ENCODE measurements around the gene PCBP3. TPM values are rescaled to one million over a fixed set of nuclear protein-coding genes. Genes with fewer than 3 reads are reported as not detected.

PCBP3 gene
- total RNA-seq, 1 experiment from 2014 or later = not detected

DNA sequence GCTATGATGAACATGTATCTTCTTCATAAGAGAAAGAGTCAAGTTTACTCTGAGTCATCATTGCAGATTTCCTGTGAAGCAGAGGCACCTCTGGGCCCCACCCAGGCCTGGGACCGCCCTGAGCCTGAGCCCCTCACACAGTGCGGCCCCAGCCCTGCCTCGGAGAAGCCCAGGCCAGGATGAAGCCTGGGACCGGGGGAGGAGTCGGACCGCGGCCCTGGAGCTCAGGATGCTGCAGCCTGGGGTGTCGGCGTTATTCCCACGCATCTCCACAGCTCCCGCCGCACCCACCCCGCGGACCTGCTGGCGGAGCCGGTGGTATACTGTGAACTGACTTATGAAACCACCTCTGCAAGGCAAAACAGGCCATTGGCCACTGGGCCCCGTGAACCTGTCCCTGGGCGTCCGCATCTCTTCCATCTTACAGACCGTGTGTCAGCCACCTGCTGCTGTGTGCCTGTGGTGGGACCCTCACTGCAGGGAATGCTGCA lies 335.7 kb downstream of the PCBP3 start:
- DNase-seq (ENCODE audit: low spot score) = no peak

DNA sequence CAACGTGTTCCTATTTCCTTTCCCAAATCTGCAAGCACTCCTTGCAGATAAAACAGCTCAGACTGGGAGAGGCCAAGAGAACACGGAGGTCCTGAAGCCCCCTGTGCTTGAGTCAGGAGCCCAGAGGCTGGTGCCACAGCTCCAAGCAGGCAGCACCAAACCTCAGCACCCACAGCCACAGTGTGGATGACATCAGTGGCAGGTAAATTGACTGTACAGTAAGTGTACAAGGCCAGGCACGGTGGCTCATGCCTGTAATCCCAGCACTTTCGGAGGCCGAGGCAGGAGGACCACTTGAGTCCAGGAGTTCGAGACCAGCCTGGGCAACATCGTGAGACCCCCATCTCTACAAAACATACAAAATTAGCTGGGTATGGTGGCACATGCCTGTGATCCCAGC lies 336.1 kb downstream of the PCBP3 start:
- no peak for DNase-seq (ENCODE audit: low spot score)

DNA sequence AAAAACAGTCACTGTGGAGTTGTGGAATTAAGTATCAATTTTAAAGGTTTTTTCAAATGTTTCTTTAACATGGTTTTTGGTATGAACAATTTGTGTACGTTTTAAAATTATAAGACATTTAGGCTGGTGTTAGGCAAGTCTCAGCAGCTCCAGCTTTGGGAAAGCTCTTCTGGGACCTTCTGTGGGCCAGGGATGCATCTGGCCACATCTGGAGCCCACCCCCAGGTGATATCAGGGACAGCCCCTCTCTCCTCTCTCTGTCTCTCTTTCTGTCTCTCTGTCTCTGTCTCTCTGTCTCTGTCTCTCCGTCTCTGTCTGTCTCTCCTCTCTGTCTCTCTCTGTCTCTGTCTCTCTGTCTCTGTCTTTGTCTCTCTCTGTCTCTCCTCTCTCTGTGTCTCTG lies 336.7 kb downstream of the PCBP3 start:
- DNase-seq (ENCODE audit: low spot score) = no peak

DNA sequence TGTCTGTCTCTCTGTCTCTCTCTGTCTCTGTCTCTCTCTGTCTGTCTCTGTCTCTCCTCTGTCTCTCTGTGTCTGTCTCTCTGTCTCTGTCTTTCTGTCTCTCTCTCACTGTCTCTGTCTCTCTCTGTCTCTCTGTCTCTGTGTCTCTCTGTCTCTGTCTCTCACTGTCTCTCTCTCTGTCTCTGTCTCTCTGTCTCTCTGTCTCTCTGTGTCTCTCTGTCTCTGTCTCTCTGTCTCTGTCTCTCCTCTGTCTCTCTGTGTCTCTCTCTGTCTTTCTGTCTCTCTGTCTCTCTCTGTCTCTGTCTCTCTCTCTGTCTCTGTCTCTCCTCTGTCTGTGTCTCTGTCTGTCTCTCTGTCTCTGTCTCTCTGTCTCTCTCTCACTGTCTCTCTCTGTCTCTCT lies 337.2 kb downstream of the PCBP3 start:
- DNase-seq (ENCODE audit: low spot score) = no peak

DNA sequence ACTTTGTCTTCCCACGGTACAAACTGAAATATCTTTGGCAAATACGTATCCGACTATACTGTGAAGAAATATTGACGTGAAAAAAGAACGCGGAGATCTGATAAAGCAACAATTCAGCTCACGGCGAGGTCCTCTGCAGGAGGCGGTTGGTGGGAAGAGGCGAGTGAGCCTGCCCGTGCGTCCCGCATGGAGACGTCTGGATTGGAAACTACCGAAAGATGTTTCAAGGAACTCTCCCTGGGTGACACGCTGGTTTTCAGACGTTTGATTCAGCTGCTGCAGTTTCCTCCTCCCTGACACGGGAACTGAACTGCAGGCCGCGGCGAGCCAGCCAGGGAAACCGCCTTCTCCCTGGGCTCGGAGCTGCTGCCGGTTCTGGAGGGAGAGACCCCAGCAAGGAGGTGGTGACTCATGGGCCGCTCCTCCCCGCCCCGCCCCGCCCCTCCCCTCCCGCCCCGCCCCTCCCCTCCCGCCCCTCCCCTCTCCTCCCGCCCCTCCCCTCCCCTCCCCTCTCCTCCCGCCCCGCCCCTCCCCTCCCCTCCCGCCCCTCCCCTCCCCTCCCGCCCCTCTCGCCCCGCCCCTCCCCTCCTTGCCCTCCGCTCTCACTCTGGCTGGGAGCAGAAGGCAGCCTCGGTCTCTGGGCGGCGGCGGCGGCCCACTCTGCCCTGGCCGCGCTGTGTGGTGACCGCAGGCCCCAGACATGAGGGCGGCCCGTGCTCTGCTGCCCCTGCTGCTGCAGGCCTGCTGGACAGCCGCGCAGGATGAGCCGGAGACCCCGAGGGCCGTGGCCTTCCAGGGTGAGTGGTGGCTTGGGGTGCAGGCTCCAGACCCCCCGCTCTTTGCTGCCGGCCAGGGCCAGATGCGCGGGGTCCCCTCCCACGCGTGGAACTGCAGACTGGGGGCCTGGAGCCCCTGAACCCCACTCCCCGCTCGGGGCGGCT lies 337.9 kb downstream of the PCBP3 start, which contains the start of gene COL6A1:
Gene COL6A1, plus strand, starts transcription at position 620 of the 941 bp plus-strand sequence. Its CDS starts 81 bp downstream, at position 701.
- peak; percentile 41 for DNase-seq (ENCODE audit: low spot score)

DNA sequence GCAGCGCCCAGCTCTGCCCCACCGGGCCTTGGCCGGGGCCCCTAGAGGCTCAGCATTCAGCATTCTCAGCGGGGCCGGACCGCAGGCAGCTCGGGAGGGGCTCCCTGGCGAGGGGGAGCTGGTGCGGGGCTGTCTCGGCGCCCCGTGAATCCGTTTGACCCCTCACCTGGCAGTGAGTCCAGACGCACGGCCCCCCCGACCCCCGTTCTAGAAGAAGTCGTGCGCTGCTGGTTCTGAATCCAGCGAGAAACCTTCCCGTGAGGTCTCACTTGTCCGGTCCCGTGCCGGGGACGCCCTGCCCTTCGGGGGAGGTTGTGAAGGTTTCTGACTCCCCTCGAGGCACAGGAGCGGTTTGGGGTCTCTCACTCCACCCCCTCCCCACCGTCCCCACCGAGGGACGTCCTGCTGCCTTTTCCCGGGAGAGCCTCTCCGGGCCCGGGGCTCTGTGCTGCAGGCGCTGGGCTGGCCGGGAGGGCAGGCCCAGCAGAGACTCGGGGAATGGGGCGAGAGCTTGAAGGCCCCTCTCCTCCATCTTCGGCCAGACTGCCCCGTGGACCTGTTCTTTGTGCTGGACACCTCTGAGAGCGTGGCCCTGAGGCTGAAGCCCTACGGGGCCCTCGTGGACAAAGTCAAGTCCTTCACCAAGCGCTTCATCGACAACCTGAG lies 338.7 kb downstream of the PCBP3 start:
- DNase-seq (ENCODE audit: low spot score) = no peak

DNA sequence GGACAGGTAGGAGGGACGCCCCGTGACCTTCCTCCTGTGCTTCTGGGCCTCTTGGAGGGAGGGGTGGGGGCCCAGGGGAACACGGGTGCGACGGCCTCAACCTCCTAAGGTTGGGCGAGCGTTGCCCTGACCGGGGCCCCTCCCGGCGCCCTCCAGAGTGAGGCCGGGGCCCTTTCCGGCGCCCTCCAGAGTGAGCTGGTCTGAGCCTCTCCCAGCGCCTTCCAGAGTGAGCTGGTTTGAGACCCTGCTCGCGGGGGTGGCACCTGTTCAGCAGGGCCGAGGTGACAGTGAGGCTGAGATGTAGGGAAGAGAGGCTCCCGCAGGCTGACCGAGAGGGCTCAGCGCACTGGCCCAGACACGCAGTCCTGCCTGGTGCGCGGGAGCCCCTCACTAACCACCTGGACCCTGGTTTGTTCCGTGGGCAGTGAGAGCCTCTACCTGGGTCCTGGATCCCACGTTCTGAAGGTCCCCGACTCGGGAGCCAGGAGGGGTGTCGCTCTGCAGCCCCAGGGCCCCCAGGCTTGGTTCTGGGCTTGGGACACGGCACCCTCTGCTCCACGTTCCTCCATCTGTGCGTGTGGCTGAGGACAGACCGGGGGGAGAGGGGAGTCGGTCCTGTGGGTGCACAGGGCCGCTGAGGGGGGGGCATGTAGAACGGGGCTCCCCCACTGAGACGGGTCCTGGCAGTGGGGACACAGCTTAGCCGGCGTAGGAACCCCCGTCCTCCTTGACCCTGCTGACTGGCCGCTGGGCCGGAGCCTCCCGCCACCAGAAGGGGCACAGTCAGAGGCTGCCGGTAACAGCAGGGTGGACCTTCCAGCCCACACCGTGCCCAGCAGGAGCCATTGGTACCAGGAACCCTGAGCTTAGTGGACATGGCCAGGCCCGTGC lies 339.5 kb downstream of the PCBP3 start:
- no peak for DNase-seq (ENCODE audit: low spot score)

DNA sequence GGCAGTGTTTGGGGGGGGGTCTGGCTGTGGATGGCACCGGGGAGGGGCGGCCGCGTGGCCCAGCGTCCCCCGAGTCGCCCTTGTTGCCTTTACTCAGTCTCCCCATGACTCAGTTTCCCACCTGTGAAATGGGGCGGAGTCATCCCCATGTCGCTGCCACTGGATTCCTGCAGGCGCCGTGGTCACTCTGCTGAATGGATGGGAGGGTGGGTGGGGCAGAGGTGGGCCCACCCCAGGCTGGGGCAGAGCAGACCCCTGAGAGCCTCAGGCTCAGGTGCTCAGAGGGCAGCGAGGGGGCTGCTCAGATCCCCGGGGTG lies 340.1 kb downstream of the PCBP3 start:
- DNase-seq (ENCODE audit: low spot score) = no peak

DNA sequence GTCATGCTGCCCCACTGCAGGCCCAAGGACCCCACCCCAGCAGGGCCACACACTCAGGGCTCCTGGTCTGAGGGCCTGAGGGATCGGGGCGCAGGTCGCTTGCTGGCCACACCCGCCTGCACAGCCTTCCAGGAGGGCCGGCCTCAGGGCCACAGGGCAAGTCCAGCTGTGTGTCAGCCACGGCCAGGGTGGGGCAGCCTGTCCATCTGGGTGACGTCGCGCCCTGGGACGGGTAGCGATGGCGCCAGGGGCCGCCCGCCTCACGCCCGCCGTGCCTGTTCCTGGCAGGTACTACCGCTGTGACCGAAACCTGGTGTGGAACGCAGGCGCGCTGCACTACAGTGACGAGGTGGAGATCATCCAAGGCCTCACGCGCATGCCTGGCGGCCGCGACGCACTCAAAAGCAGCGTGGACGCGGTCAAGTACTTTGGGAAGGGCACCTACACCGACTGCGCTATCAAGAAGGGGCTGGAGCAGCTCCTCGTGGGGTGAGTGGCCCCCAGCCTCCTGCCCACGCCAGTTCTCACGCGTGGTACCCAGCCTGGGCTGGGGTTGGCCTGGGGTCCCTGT lies 340.5 kb downstream of the PCBP3 start:
- no peak for DNase-seq (ENCODE audit: low spot score)

DNA sequence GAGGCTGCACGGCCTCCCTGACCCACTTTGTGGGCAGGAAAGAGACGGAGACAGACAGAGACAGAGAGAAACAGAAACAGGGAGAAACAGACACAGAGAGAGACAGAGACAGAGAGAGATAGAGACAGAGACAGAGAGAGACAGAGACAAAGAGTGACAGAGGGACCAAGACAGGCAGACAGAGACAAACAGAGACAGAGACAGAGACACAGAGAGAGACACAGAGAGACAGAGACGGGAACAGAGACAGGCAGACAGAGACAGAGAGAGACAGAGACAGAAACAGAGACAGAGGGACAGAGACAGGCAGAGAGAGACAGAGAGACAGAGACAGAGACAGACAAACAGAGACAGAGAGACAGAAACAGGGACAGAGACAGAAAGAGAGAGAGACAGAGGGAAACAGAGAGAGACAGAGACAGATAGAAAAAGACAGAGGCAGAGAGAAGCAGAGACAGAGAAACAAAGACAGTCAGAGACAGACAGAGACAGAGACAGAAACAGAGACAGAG lies 341.1 kb downstream of the PCBP3 start:
- DNase-seq (ENCODE audit: low spot score) = no peak

DNA sequence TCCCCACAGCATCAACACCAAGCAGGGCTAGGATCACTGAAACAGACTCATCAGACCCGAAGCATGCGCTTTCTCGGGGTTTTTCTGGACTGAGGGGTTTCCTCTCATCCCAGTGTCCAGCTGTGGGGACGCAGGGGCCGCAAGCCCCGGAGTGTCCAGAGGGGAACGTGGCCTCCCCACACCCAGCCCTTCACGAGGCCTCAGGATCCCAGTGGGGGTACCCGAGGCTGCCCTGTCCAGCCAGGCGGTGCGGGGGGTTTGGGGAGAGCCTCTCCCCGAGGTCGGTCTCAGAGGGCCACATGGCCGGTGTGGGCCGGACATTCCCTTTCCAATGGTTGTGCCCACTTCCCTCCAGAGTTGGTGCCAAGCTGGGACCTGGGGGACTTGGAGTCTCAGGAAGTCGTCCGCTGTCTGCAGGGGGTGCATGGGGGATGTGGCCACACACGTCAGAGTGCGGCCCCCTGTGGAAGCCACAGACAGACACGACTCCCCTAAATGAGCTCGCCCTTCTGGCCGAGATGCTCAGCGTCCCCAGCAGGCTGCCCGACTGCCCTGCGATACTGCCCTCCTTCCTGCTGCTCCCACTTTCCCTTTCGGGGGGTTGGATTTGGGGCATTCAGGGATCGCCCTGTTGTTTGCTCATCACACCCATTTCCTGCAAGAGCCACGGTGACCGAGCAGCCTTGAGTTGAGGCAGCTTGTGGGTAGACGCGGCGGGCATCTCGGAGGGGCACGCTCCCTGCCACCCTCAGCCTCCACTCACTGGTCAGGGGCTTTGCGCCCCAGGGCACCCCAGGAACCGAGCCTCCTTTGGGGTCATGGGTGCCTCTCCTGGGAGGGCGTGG lies 342.2 kb downstream of the PCBP3 start:
- DNase-seq (ENCODE audit: low spot score) = no peak

DNA sequence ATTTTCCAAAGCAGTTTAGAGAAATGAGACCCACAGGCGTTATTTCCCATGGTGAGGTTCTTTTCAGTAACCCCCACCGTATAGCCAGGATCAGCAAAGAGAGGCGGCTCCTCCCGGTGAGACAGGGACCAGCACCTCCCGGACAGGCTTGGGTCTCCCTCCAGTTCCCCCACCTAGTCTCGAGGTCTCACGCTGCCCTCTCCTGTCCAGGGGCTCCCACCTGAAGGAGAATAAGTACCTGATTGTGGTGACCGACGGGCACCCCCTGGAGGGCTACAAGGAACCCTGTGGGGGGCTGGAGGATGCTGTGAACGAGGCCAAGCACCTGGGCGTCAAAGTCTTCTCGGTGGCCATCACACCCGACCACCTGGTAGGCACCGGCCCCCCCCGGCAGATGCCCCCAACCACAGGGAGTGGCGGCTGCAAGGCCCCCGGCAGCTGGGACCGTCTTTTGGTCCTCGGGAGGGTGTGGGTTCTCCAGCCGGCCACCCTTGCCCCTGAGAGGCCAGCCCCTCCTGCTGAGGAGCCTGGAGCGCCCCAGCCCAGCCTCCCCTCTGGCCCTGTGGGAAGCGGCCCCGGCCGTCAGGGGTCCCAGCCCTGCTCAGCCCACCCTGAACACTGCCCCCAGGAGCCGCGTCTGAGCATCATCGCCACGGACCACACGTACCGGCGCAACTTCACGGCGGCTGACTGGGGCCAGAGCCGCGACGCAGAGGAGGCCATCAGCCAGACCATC lies 343.0 kb downstream of the PCBP3 start:
- DNase-seq (ENCODE audit: low spot score) = no peak

DNA sequence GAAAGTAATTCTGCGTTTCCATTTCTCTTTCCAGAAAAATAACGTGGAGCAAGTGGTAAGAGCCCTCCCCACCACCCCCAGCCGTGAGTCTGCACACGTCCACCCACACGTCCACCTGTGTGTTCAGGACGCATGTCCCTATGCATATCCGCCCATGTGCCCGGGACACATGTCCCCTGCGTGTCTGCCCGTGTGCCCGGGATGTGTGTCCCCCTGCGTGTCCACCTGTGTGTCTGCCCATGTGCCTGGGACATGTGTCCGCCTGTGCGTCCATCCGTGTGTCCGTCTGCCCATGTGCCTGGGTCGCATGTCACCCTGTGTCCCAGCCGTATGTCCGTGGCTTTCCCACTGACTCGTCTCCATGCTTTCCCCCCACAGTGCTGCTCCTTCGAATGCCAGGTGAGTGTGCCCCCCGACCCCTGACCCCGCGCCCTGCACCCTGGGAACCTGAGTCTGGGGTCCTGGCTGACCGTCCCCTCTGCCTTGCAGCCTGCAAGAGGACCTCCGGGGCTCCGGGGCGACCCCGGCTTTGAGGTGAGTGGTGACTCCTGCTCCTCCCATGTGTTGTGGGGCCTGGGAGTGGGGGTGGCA lies 343.7 kb downstream of the PCBP3 start:
- DNase-seq (ENCODE audit: low spot score) = no peak

DNA sequence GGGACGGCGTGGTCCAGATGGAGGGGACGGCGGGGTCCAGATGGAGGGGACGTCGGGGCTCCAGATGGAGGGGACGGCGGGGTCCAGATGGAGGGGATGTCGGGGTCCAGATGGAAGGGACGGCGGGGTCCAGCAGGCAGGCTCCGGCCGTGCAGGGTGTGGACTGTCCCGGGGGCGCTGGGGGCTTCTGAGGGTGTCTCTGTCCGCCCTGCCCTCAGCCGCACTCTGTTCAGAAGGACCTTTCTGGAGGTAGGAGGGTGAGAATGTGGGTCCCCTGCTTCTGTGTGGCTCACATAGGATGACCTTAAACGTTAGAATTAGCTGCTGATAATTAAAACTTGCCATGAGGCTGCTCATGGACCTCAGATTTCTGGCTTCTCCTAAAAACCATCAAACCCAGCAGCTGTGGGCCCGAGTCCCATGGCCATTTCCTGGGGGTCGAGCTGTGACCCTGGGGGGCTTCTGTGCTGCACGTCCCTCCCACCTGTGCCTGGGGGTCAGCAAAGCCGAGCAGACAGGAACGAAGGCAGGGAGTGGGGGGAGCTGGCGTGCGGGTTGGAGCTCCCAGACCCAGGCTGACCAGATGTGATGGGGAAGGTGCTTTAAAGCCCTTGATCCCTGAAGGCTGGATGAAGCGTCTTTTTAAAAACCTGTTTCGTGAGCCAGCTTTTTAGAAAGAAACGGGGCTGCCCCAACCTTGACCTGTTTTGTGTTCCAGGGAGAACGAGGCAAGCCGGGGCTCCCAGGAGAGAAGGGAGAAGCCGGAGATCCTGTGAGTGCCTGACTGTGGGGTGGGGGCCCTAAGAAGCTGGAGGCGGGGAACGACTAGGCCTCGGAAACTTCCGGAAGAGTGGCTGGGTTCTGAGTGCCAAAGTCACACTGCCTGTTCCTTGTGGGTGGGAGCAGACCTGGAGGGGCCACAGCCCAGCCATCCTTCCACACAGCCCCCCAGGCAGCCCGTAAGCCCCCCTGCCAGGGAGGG lies 345.1 kb downstream of the PCBP3 start:
- no peak for DNase-seq (ENCODE audit: low spot score)

DNA sequence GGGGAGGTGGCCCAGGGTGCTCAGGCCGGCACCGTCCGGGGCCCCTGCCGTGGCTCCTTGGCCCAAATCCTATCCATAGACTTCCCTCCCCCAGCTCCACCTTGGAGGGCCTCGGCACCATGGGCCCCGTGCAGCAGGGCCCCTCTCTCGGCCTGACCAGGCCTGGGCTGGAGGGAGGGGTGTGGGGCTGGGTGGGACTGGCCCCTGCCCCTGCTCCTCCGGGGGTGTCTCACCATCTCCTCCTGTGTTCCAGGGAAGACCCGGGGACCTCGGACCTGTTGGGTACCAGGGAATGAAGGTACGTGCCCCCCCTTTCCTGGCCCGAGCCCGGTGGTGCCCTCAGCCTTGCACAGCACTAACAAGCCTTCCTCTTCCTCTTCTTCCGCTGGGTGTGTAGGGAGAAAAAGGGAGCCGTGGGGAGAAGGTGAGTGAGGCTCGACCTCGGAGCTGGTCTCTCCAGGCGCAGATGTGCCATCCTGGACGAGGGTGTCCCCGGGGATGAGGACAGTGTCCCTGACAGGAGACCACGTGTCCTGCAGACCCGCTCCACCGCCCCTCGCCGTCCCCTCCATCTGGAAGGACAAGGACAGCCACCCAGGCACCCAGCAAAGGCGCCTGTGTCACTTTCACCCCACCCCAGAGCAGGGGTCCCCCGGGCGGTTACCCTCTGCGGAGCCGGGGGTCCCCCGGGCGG lies 346.0 kb downstream of the PCBP3 start:
- DNase-seq (ENCODE audit: low spot score) = no peak

DNA sequence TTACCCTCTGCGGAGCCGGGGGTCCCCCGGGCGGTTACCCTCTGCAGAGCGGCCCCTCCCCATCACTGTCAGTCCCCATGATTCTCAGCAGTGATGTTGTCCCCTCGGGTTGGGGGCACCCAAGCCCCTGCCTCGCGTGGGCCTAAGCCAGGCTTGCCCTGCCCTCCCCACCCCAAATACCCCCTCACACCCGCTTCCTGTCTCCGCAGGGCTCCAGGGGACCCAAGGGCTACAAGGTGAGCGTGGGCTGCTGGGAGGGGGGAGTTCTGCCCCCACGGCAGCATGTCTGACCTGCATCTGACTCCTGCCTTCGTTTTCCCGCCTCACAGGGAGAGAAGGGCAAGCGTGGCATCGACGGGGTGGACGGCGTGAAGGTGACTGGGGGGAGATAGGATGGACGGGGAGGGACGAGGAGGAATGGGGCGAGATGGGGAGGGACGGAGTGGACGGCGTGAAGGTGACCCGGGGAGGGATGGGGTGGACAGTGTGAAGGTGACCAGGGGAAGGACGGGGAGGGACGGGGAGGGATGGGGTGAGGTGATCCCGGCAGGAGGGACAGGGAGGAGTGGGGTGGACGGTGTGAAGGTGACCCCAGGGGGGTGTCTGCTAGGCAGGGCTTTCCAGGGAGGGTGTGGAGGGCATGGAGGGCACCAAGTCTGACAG lies 346.7 kb downstream of the PCBP3 start:
- no peak for DNase-seq (ENCODE audit: low spot score)
